C4-2B (cell line): ENCODE results near the gene CFAP299.

Source experiments
- ZFX ChIP-seq: fragments of 450-650 bp; IDR thresholded peaks from 2 replicates; pipeline ENCODE4 v1.6.1; 2017
- TF ChIP-seq, protein P1 (sequence below): fragments of 450-650 bp; conservative IDR thresholded peaks from 2 replicates; pipeline ENCODE4 v1.5.1; 2017; ENCODE audit warnings: mild to moderate bottlenecking

DNA sequence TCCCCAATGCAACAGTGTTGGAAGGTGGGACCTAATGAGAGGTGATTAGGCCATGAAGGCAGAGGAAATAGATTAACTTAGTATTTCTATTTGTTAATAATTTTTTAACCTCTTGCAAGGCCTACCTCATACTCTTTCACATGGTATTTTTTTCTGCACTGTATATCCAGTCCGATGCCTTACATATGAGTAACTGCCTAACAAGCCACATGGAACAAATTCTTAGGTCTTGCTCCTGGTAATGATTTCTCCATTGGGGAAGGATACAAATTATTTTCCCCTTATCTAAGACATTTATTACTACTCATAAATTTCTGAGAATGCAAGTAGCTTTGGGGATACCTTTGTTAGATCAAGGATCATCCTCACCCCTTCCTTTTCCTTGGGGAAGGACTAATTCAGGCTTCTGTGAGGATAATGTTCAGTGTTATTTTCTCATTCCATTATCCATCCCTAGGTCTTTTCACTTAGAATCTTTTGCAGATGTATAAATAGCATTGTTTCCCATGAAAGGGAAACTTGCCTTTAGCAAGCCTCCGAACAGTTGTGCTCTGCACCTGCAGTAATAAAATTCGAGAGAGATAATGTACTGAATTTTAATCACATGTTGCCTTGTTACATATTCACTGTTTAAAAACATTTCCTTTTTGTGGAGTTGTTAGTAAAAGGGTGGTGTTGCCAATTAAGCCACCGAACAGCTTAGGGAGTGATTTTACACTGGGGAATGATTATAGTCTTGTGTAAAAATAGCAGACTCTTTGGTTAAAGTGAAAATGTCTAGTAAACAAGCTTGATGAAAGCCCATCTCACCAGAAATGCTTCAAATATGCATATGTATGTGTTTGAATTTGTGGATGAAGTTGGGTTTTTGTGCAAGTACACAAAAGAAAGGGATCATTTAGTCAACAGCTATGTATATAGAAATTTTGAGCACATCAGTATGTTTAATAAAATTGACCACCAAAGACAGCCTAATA is 89.9 kb downstream of the CFAP299 start:
- TF ChIP-seq, protein P1, sequence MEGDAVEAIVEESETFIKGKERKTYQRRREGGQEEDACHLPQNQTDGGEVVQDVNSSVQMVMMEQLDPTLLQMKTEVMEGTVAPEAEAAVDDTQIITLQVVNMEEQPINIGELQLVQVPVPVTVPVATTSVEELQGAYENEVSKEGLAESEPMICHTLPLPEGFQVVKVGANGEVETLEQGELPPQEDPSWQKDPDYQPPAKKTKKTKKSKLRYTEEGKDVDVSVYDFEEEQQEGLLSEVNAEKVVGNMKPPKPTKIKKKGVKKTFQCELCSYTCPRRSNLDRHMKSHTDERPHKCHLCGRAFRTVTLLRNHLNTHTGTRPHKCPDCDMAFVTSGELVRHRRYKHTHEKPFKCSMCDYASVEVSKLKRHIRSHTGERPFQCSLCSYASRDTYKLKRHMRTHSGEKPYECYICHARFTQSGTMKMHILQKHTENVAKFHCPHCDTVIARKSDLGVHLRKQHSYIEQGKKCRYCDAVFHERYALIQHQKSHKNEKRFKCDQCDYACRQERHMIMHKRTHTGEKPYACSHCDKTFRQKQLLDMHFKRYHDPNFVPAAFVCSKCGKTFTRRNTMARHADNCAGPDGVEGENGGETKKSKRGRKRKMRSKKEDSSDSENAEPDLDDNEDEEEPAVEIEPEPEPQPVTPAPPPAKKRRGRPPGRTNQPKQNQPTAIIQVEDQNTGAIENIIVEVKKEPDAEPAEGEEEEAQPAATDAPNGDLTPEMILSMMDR, result no peak
- TF ChIP-seq ZFX, result no peak
